Activated CD4-positive, alpha-beta T cell treated with anti-CD3 and anti-CD28 coated beads, Interleukin-2, amount 10 ng/mL, durations not matched to agents 24 days and 14 days (primary cell): ENCODE measurements around the gene RIMKLB. TPM values are rescaled to one million over a fixed set of nuclear protein-coding genes. Genes with fewer than 3 reads are reported as not detected.
"Not testable (repeated sequence)": the region's sequence is repeated elsewhere in the genome, so short reads cannot be mapped to it uniquely, and the experiment has no call there.

ENCODE experiments used
- DNase-seq: peaks from one replicate; pipeline ENCODE4 v3.0.0; 2022
- H3K27ac Mint-ChIP-seq: one replicate; pipeline ENCODE4 v1.8.0; 2022; ENCODE audit warnings: mild to moderate bottlenecking, mixed read lengths
- H3K27me3 Mint-ChIP-seq: one replicate; pipeline ENCODE4 v1.8.0; 2022; ENCODE audit warnings: mixed read lengths
- H3K36me3 Mint-ChIP-seq: one replicate; pipeline ENCODE4 v1.8.0; 2022; ENCODE audit warnings: low read depth, mild to moderate bottlenecking, mixed read lengths
- H3K4me1 Mint-ChIP-seq: one replicate; pipeline ENCODE4 v1.8.0; 2021; ENCODE audit warnings: mixed read lengths
- H3K4me3 Mint-ChIP-seq: one replicate; pipeline ENCODE4 v1.8.0; 2022; ENCODE audit warnings: mild to moderate bottlenecking, moderate library complexity, mixed read lengths
- H3K9me3 Mint-ChIP-seq: one replicate; pipeline ENCODE4 v1.8.0; 2021; ENCODE audit warnings: mixed read lengths
- intact Hi-C: fragments of 100-400 bp; cut with micrococcal nuclease; formaldehyde crosslinking; loops from one replicate; pipeline ENCODE4 v1.15.1; 2023
- total RNA-seq: library from RNA; stranded (reverse); gene quantifications from 2 replicates; pipeline ENCODE4 v1.2.3, GENCODE V29; 2022

The RIMKLB gene
- total RNA-seq, 1 donor from 2014 or later: 0.68 TPM

- H3K27ac Mint-ChIP-seq: no peak overlapping the region
- peaks cover 50% of the 10 kb centered on the region for H3K27me3 Mint-ChIP-seq
Measured at GRCh38 chr12:8699714-8700113, 1.9 kb downstream of the RIMKLB start.

GRCh38 chr12:8701046-8701660 is 3.4 kb downstream of the RIMKLB start:
- Mint-ChIP-seq H3K4me3 (no peak overlapping the region), H3K27me3 (peaks cover 45% of the 10 kb centered on the region), H3K9me3 (no peaks in the 10 kb centered on the region), H3K27ac (no peak overlapping the region), H3K4me1 (peaks cover 12% of the 10 kb centered on the region), H3K36me3 (peaks cover 2% of the 10 kb centered on the region)
- DNase-seq: no peak
- intact Hi-C loops: no loop called here

More at GRCh38 chr12:8699714-8700113, 1.9 kb downstream of the RIMKLB start:
- DNase-seq: no peak
- Mint-ChIP-seq H3K9me3 (no peaks in the 10 kb centered on the region), H3K4me1 (peaks cover 12% of the 10 kb centered on the region), H3K36me3 (peaks cover 2% of the 10 kb centered on the region), H3K4me3 (peak overlapping the region; percentile 40)
- intact Hi-C loops: loop anchor here (5.0 kb wide), 2 partner anchors 213 to 248 kb away; partner anchors contain the start of genes M6PR and PHC1

GRCh38 chr12:8702159-8702558 is 4.4 kb downstream of the RIMKLB start:
- no peak for DNase-seq
- Mint-ChIP-seq H3K36me3 (peaks cover 2% of the 10 kb centered on the region), H3K4me1 (peaks cover 9% of the 10 kb centered on the region), H3K27me3 (peaks cover 38% of the 10 kb centered on the region), H3K4me3 (no peak overlapping the region), H3K9me3 (no peaks in the 10 kb centered on the region), H3K27ac (no peak overlapping the region)
- intact Hi-C loops: no loop called here

GRCh38 chr12:8709124-8709830 is 11.5 kb downstream of the RIMKLB start:
- intact Hi-C loops: no loop called here
- H3K4me1 Mint-ChIP-seq: no peaks in the 10 kb centered on the region
- no peaks in the 10 kb centered on the region for H3K36me3 Mint-ChIP-seq
- no peak overlapping the region for H3K27ac Mint-ChIP-seq
- no peaks in the 10 kb centered on the region for H3K9me3 Mint-ChIP-seq
- H3K4me3 Mint-ChIP-seq: no peak overlapping the region
- peaks cover 2% of the 10 kb centered on the region for H3K27me3 Mint-ChIP-seq
- DNase-seq: no peak

- Mint-ChIP-seq H3K4me1 (no peaks in the 10 kb centered on the region), H3K9me3 (no peaks in the 10 kb centered on the region), H3K4me3 (no peak overlapping the region), H3K27me3 (no peaks in the 10 kb centered on the region), H3K27ac (no peak overlapping the region), H3K36me3 (no peaks in the 10 kb centered on the region)
- no peak for DNase-seq
- intact Hi-C loops: no loop called here
Measured at GRCh38 chr12:8712572-8712971, 14.8 kb downstream of the RIMKLB start.

- DNase-seq: no peak
- Mint-ChIP-seq H3K4me3 (no peak overlapping the region), H3K27me3 (no peaks in the 10 kb centered on the region), H3K9me3 (no peaks in the 10 kb centered on the region), H3K4me1 (no peaks in the 10 kb centered on the region), H3K27ac (no peak overlapping the region), H3K36me3 (no peaks in the 10 kb centered on the region)
- intact Hi-C loops: no loop called here
Measured at GRCh38 chr12:8722286-8722800, 24.6 kb downstream of the RIMKLB start.

- no peak overlapping the region for H3K27ac Mint-ChIP-seq
- H3K27me3 Mint-ChIP-seq: no peaks in the 10 kb centered on the region
- no peak overlapping the region for H3K4me3 Mint-ChIP-seq
- no peaks in the 10 kb centered on the region for H3K4me1 Mint-ChIP-seq
- intact Hi-C loops: no loop called here
- no peak for DNase-seq
- H3K9me3 Mint-ChIP-seq: no peaks in the 10 kb centered on the region
- H3K36me3 Mint-ChIP-seq: no peaks in the 10 kb centered on the region
Measured at GRCh38 chr12:8734873-8735381, 37.1 kb downstream of the RIMKLB start.

- DNase-seq: no peak
- Mint-ChIP-seq H3K36me3 (no peaks in the 10 kb centered on the region), H3K9me3 (no peaks in the 10 kb centered on the region), H3K27me3 (no peaks in the 10 kb centered on the region), H3K27ac (no peak overlapping the region), H3K4me3 (no peak overlapping the region), H3K4me1 (no peaks in the 10 kb centered on the region)
- intact Hi-C loops: no loop called here
Measured at GRCh38 chr12:8742501-8742900, 44.7 kb downstream of the RIMKLB start.

- H3K27ac Mint-ChIP-seq, intact Hi-C loops, H3K4me3 Mint-ChIP-seq, H3K27me3 Mint-ChIP-seq, H3K36me3 Mint-ChIP-seq, H3K4me1 Mint-ChIP-seq, DNase-seq, H3K9me3 Mint-ChIP-seq: not testable (repeated sequence)
Measured at GRCh38 chr12:8743121-8743520, 45.3 kb downstream of the RIMKLB start.

GRCh38 chr12:8745631-8746030 is 47.8 kb downstream of the RIMKLB start:
- H3K27ac Mint-ChIP-seq, H3K4me3 Mint-ChIP-seq, intact Hi-C loops, H3K9me3 Mint-ChIP-seq, H3K4me1 Mint-ChIP-seq, DNase-seq, H3K36me3 Mint-ChIP-seq, H3K27me3 Mint-ChIP-seq: not testable (repeated sequence)

- Mint-ChIP-seq H3K27ac (no peak overlapping the region), H3K9me3 (no peaks in the 10 kb centered on the region), H3K27me3 (no peaks in the 10 kb centered on the region), H3K4me3 (no peak overlapping the region), H3K36me3 (no peaks in the 10 kb centered on the region), H3K4me1 (no peaks in the 10 kb centered on the region)
- intact Hi-C loops: no loop called here
- no peak for DNase-seq
Measured at GRCh38 chr12:8746046-8746445, 48.3 kb downstream of the RIMKLB start.

- H3K9me3 Mint-ChIP-seq, H3K27me3 Mint-ChIP-seq, H3K4me3 Mint-ChIP-seq, H3K4me1 Mint-ChIP-seq, H3K36me3 Mint-ChIP-seq, DNase-seq, intact Hi-C loops, H3K27ac Mint-ChIP-seq: not testable (repeated sequence)
Measured at GRCh38 chr12:8760076-8760475, 62.3 kb downstream of the RIMKLB start.

- H3K27ac Mint-ChIP-seq, DNase-seq, H3K9me3 Mint-ChIP-seq, intact Hi-C loops, H3K4me3 Mint-ChIP-seq, H3K27me3 Mint-ChIP-seq, H3K4me1 Mint-ChIP-seq, H3K36me3 Mint-ChIP-seq: not testable (repeated sequence)
Measured at GRCh38 chr12:8762701-8763100, 64.9 kb downstream of the RIMKLB start.

GRCh38 chr12:8766121-8766520 is 68.3 kb downstream of the RIMKLB start:
- H3K27me3 Mint-ChIP-seq, H3K9me3 Mint-ChIP-seq, H3K4me3 Mint-ChIP-seq, intact Hi-C loops, H3K27ac Mint-ChIP-seq, DNase-seq, H3K36me3 Mint-ChIP-seq, H3K4me1 Mint-ChIP-seq: not testable (repeated sequence)
